Activated naive CD4-positive, alpha-beta T cell treated with anti-CD3 and anti-CD28 coated beads, Interleukin-2, amount 50 U/mL, for 16 hours (primary cell): ENCODE measurements around the gene RBBP8.
"Not testable (repeated sequence)": the region's sequence is repeated elsewhere in the genome, so short reads cannot be mapped to it uniquely, and the experiment has no call there.

Experiments used
- DNase-seq: peaks from one replicate; pipeline ENCODE4 v3.0.0-alpha.2; 2020

Gene RBBP8

DNA sequence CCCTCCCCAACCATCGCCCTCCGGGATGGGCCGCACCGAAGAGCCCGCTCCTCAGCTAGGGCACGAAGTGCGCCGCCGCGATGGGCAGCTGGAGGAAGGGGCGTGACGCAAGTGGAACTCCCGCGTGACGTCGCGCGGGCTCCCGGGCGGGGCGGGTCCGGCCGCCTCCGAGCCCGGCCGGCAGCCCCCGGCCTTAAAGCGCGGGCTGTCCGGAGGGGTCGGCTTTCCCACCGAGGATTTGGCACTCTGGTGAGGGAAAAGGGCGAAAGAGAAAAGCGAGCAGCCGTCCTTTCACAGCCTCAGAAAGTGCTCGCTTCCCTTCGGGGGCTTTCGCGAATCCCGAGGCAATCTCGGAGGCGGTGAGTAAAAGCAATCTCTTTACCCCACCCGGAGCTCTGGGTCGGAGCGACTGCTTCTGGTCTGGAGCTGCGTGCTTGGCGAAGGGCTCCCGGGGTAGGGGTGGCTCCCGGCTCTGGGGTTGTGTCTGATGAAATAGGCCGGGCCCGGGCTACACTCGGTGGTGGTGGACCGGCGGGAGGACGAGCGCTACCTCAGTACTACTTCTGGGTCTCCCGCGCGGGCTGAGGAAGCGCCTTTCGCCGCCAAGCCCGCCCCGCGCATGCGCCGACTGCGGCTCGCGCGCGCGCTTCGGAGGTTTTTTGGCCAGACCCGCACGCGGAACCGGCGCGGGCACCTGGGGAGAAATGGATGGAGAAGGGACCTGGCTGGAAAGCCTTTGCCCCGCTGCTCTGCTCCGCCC is at the start of gene RBBP8:
RBBP8 (plus strand) TSS at position 123 of the 760 bp plus-strand sequence. CDS start 3,524 bp downstream, outside the sequence.
- peak; percentile 83 for DNase-seq

DNA sequence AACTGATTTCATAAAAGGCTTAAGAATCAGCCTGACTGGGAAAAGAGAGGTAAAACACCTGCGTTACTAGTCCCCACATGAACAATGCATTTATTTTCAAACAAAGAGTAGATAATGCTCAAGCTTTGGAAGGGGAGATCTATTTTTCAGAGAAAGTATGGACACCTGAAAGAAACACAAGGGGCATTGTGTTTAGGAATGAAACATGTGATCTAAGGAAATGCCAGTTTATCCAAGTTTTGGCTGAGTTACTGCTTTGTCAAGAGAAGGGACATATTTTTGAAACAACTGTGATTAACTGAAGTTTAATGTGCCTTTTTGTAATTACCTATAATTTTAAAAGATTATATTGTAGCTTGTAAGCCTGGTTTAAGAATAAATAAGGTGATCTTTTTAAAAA is 49.3 kb upstream of the RBBP8 start:
- DNase-seq: no peak

DNA sequence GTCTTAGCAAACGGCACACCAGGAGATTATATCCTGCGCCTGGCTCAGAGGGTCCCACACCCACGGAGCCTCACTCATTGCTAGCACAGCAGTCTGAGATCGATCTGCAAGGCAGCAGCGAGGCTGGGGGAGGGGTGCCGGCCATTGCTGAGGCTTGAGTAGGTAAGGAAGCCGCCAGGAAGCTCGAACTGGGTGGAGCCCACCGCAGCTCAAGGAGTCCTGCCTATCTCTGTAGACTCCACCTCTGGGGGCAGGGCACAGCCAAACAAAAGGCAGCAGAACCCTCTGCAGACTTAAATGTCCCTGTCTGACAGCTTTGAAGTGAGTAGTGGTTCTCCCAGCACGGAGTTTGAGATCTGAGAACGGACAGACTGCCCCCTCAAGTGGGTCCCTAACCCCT is 47.4 kb upstream of the RBBP8 start:
- not testable (repeated sequence) for DNase-seq

DNA sequence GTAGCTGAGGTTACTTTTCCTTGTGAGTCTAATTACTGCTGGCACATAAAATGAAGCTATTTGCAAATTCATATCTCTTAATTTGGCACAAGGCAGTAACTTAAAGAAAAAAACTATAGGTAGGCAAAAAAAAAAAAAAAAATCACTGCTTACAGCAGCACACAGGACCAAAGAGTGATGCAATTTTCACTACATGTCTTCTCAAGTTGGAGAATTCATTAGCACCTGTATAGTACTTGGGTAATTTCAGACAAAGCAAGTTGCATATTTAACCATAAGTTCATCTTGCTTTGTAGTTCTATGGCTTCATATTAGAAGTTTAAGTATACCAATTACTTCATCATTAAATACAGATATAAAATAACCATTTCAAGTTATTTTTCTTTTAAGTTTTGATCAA is 33.7 kb upstream of the RBBP8 start:
- no peak for DNase-seq

DNA sequence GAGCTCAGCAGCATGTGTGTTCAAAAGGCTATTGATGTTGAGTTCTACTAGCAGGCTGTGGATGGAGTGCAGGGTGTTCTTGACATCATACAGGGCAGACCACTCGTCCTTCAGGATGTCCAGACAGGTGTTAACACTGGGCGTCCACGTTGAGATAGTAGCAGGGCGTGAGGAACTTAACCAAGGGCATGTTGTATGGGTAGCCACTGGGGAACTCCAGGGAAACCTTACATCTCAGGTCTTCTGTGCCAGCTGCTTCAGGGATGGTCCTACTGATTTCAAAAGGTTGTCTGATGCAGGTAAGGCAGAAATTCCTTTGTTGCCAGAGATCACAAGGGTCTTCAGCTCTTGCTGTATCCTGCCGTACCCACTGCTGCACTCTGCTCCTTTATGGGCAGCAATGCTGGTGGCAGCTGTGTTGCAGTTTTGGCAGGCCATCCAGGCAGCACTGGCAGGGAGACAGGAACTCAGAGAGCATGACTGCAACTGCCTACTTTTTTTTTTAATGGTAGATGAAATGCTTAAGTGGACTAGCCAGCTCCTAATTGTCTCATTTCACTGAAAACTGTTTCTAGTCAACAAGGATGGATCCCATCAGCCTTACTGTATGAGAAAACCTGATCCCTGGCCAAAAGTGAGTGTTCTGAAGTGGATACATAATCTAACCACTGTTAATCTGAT is 32.4 kb upstream of the RBBP8 start:
- DNase-seq: no peak

DNA sequence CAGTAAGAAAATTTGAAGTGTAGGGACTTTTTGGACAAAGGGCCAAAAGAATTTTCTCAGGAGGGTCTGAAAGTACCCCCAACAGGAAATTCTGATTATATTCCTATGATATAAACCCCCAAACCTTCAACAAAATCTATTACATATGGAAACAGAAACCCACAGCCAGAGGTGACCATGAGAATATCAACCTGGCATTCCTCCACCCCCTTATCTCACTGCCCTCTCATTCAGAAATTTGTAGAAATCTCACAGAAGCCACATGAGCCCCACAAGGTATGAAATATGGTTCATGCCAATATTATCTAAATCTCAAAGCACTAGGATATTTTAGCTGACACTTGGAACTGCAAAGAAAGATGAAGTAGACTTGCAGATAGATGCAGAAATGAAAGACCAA is 31.0 kb upstream of the RBBP8 start:
- no peak for DNase-seq

DNA sequence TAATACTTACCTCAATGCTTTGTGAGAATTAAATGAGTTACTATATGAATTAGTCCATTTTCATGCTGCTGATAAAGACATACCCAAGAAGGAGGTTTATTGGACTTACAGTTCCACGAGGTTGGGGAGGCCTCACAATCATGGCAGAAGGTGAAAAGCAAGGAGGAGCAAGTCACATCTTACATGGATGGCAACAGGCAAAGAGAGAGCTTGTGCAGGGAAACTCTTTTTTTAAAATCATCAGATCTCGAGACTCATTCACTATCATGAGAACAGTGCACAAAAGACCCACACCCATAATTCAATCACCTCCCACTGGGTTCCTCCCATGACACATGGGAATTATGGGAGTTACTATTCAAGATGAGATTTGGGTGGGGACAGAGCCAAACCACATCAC is 29.9 kb upstream of the RBBP8 start:
- DNase-seq: not testable (repeated sequence)

DNA sequence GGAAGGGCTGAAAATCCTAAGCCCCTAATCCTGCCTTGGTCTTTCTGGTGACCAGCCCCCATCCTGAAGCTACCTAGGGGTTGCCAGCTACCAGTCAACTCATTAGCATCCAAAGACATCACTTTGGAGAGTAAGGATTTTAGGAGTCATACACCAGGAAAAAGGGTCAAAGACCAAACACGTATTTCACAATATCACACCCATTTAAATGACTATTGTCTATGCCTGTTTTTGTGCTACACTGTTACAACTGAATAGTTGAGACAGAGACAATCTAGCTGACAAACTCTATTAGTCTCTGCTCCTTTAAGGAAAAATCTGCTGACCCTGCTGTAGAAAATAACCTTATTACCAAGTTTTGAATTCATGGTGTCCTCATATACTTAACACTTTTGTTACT is 21.0 kb upstream of the RBBP8 start:
- DNase-seq: no peak

DNA sequence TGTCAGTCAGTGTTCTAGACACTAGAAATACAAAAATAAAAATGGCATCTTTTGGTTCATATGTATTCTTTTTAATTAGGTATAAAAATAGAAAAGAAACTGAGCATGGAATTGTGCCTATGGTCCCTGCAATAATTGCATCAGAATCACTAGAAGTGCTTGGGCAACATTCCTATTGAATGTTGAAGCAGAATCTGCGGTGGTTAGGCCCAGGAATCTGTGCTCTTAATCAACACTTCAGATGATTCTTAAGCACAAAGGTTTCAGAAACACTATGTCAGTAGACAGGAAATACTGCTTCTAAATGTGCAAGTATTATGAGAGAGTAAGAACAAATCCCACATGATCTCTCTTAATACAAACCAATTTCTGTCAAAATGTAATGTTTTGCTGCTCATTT is 20.3 kb upstream of the RBBP8 start:
- DNase-seq: no peak

DNA sequence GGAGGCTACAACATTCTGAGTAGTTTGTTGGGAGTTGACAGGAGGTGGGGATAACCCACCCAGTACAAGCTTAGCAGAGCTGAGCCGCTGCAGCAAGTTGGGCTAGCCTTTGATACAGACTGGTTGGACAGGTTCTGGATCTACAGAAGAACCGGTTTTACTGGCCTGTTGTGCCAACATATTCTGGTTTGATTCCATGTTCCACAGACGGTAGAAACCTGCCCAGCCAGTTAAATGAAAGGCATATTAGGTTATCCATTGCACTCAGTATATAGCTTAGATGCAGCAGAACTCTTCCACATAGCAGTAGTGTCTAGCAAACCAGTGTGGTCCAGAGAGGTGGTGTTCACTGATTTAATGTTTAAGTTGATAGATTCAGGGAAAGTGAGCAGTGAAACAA is 19.3 kb upstream of the RBBP8 start:
- no peak for DNase-seq

DNA sequence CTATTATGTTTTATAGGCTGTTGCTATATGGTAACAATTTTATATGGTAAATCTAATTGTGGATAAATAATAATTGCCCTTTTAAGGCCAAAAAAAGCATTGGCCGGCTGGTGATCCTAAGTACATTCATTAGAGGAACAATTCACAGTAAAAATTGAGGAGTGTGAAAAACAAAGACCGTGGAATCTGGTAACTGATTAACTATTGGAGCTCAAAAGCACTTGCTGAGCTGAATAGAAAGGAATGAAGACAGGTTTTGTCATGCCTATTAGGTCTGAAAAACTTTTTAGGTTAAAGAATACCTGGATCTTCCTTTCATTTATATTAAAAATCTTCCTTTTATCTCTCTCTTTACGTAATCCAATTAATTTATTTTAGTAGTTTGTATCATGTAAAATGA is 18.5 kb upstream of the RBBP8 start:
- DNase-seq: no peak

DNA sequence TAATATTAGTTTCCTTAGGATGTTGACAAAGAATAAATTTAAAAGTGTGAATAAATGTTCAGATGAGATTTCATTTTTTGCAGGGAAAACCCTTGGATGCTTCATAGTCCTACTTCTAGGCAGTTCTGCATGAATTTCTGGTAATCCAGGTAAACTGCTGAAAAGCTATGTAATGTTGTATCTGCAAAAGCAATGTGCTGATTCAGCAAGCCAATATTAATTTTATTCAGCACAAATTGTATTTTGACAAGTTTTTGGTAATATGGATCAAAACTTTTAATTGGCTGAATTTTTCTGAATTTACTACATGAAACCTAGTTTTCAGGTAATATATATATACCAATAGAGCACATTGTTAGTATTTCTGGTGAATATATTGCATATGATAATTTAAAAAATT is 17.8 kb upstream of the RBBP8 start:
- no peak for DNase-seq

DNA sequence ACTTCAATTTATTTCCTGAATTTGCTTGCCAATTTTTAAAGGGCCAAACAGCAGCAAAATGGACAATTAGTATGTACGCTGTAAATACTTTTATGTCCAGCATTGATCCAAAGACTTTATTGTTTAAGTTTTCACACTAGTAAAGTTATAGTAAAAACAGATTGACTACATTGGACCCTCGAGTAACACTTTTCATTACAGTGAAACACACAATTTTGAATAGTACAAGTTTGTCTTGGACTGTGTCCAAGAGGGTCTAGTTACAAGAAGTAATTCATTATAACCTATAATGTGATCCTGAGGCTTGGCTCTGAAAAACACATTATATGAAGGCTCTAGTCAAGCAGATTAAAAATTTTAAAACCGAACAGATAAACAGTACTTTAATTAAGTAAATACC is 11.4 kb upstream of the RBBP8 start:
- no peak for DNase-seq

DNA sequence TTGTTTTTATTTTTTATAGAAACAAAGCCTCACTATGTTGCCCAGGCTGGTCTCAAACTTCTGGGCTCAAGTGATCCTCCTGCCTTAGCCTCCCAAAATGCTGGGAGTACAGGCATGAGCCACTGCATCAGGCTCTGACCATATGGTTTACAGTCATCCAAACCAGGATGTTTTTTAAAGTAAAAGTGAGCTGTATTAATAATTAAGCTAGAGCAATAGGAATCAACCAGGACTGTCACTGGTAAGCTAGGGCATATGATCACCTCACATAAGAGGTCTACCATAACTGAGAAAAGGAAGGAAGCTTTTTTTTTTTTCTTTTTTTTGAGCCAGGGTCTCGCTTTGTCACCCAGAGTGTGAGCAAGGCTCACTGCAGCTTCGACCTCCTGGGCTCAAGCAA is 8.5 kb upstream of the RBBP8 start:
- DNase-seq: no peak

DNA sequence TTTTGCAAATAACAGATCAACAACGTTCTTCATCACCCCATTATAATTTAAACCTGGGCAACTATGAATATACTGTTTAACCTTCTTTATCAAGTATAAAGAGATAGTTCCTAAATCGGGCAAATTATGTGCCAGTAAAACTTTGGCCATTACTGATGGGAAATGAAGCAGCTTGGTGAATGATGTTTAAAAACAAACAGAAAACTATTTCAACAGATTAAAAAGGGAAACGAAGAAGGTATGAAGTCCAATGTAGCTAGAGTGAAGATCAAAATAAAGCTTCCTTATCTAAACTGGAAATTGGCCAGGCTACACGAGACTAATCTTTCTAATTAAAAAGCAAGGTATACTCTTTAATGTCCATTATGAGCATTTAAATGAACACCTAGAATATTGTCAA is 6.7 kb upstream of the RBBP8 start:
- DNase-seq: no peak

DNA sequence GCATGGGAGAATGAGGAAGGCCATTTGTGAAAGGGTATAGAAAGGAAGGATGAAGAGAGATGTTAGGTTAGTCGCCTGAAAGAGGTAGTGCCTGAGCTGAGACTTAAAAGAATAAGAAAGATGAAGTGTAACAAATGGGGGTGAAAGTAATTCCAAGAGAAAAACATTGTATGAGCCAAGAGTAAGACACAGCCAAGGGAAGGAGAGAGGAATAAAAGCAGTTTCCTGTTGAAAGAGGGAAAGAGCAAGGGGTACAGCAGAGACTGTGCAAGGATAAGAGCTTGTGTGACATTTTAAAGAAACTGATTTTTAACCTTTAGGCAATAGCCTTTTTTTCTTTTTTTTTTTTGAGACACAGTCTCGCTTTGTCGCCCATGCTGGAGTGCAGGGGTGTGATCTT is 4.8 kb upstream of the RBBP8 start:
- no peak for DNase-seq

DNA sequence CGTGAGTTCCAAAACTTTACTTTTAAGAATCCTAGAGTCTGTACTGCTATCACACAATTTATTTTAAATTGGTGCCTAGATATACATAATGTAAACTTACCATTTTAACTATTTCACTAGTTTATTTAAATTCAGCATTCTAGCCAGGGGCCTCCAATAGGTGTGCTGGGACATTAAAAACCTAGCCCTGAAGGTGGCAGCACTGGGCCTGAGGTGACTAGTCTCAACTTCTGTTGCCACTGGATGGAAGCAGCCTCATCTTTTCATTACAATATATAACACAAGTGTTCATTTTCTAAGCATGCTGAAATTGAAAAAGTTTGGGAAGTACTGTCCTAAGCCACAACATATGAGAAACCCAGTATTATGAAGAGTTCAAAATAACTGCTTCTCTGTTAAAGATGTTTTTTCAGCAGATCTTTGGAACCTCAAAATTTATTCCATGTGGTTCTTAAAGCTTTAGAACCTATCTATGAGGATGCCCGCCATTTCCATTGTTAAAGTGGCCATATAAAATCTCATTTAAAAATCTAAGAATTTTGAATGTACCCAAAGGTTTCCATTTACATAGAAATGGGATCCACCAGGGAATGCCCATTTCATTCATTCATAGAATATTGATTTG is 2.9 kb upstream of the RBBP8 start:
- DNase-seq: peak; percentile 84

DNA sequence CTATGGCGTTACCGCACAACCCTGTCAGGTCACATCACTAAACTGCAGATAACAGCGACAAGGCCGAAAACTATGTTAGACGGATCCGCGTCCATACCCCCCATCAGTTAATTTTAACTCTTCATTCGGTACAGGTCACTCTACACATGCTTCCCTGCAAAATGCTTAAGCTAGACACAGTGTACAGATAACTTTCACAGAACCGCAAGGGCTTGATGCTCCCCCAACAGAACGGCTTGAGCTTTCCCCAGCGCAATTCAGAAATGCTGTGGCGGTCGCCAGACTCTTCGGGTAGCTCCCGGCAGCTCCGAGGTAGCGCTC is 283 bp upstream of the RBBP8 start:
- DNase-seq: no peak

DNA sequence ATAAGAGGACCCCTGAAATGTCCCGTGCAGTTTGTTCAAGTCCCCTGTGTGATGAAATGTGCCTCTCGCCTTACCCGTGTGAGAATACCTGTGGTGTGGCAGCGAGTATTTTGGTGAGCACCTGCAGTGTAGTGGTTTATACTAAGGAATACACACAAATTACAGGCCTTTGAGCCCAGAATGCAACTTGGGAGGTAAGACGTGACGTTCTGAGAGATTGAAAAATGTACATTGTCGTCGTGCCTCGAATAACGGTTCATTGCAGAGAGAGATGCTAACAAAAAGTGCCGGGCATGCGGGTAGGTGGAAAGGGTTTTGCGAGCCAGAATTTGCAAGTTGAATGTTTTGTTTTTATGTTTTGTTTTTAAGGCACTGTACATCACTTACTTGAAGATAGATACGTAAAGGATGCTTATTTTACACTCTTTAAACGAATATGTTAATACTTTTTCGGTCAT is 867 bp downstream of the RBBP8 start:
- no peak for DNase-seq

DNA sequence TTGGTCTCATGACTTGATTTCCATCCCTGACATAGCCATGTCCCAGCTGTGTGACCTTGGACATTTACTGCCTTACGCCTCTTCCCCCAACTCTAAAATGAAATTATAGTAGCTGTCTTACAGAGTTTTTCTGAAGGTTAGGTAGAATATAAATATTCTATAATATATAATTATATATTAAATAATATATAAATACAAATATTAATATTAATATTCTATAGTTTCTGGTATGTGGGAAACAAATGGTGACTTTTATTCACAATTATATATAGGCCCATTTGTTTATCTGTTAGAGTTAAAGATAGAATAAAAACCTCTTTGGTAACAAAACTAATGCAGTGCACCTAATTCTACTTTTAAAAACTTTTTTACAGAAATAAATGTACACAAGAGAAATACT is 1.7 kb downstream of the RBBP8 start:
- no peak for DNase-seq

DNA sequence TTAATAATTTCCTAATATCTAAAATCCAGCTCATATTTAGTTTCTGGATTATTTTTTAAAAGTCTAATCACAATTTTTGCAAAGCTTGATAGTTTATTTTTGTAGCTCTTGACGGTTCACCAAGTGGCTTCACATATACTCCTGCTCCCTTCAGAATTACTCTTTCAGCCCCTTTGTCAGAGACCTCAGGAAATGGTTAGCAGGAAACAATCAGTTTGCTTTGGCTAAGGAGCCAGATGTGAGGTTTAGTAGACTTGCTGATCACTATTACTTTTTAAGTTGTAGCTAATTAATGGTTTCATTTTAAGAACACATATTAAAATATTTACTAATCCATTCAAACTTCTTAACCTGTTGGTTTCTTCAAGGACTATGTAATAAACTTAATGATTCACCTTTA is 2.3 kb downstream of the RBBP8 start:
- no peak for DNase-seq

DNA sequence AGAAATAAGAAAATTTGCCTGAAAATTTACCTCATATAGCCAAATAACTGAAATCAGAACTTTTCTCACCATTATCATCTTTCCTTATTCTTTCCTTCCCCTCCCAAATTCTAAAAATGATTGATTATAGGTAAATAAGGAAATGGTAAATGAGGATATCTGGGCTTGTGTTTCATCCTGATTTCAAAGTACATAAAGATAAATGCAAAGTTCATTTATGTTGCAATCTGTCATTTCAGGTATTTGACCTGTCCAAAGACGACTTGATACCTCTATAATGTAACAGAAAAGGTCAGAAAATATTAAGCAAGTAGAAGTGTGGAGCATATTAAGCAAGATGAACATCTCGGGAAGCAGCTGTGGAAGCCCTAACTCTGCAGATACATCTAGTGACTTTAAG is 3.4 kb downstream of the RBBP8 start:
- no peak for DNase-seq

DNA sequence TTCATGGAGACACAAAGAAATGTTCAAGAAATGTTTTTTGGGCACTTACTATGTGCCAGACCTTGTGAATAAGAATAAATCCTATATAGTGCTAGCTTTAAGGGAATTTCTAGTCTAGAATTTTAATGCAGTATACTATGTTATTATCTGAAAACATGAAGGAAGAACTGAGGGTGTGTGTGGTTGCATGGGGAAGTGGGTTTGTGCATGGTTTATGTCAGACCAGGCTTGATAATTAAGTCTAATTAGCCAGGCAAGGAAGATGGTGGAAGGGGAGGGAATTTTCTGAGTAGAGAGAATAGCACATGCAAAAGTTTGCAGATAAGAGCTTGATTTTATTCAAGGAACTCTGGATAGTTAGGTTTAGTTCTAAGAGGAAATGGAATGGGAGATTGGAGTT is 6.5 kb downstream of the RBBP8 start:
- no peak for DNase-seq

DNA sequence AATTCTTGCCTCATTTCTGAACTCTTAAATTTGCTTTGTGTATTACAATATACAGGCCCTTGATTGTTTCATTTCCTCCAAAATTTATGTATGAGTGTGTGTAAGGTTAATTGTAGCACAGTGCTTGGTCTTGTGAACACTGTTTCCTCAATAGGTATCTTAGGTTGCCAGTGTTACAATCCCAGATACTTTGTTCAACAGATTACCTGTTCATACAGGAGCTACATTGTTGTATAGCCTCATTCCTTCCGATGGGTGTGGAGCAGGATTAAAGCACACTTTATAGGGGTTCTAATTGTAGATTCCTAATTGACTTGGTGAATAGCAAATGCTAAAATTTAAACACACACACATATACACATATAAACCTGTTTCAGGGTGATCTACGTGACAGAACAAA is 10.7 kb downstream of the RBBP8 start:
- no peak for DNase-seq

DNA sequence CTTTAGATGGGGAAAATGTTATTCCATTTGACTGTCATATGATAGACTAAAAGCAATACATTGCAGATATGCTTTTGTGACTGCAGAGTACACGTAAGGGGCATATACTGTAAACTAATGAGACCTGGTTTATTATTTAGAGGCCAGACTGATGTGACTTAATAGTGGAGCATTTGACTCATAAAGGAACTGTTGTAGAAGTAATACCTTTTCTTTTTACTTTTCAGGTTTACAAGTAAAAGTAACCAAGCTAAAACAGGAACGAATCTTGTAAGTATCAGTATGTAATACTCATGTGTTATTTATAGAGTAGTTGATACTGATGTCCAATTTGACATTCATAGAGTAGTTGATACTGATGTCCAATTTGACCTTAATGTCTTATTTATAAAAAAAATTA is 13.1 kb downstream of the RBBP8 start:
- DNase-seq: no peak
